GM19463 (cell line): Measurements from ENCODE around the gene EFHC2.
"Not testable (repeated sequence)": the region's sequence is repeated elsewhere in the genome, so short reads cannot be mapped to it uniquely, and the experiment has no call there.

Source experiments
- ATAC-seq: cut with Tn5 transposase; IDR thresholded peaks from one replicate; pipeline ENCODE4 v1.9.1; 2021; ENCODE audit warnings: mild to moderate bottlenecking, moderate library complexity; ENCODE audit not compliant: unreplicated experiment

Gene EFHC2

GRCh38 chrX:44303119-44303518, 40.4 kb downstream of the EFHC2 start:
- no peak for ATAC-seq

GRCh38 chrX:44299177-44299576, 44.3 kb downstream of the EFHC2 start:
- no peak for ATAC-seq

GRCh38 chrX:44291468-44292092, 51.9 kb downstream of the EFHC2 start:
- peak; percentile 81 for ATAC-seq

- no peak for ATAC-seq
Measured at GRCh38 chrX:44290718-44291117, 52.8 kb downstream of the EFHC2 start.

GRCh38 chrX:44282753-44283152, 60.7 kb downstream of the EFHC2 start:
- no peak for ATAC-seq

GRCh38 chrX:44280116-44280515, 63.4 kb downstream of the EFHC2 start:
- no peak for ATAC-seq

GRCh38 chrX:44274096-44274495, 69.4 kb downstream of the EFHC2 start:
- ATAC-seq: no peak

GRCh38 chrX:44267861-44268260, 75.6 kb downstream of the EFHC2 start:
- ATAC-seq: no peak

- no peak for ATAC-seq
Measured at GRCh38 chrX:44267116-44267515, 76.4 kb downstream of the EFHC2 start.

- no peak for ATAC-seq
Measured at GRCh38 chrX:44265559-44265958, 77.9 kb downstream of the EFHC2 start.

- ATAC-seq: no peak
Measured at GRCh38 chrX:44264936-44265335, 78.5 kb downstream of the EFHC2 start.

- ATAC-seq: no peak
Measured at GRCh38 chrX:44261286-44261685, 82.2 kb downstream of the EFHC2 start.

GRCh38 chrX:44260609-44261008, 82.9 kb downstream of the EFHC2 start:
- no peak for ATAC-seq

- ATAC-seq: not testable (repeated sequence)
Measured at GRCh38 chrX:44255742-44256141, 87.7 kb downstream of the EFHC2 start.

GRCh38 chrX:44253575-44253942, 89.9 kb downstream of the EFHC2 start:
- ATAC-seq: peak; percentile 24

GRCh38 chrX:44252688-44253574, 90.5 kb downstream of the EFHC2 start:
- peak; percentile 96 for ATAC-seq

- ATAC-seq: no peak
Measured at GRCh38 chrX:44247468-44247867, 96.0 kb downstream of the EFHC2 start.

GRCh38 chrX:44246826-44247225, 96.6 kb downstream of the EFHC2 start:
- ATAC-seq: no peak

GRCh38 chrX:44245733-44246132, 97.7 kb downstream of the EFHC2 start:
- ATAC-seq: no peak

GRCh38 chrX:44244008-44244407, 99.5 kb downstream of the EFHC2 start:
- ATAC-seq: no peak

GRCh38 chrX:44241546-44241945, 101.9 kb downstream of the EFHC2 start:
- no peak for ATAC-seq

GRCh38 chrX:44240036-44240435, 103.4 kb downstream of the EFHC2 start:
- ATAC-seq: no peak
